NCI-H1105 (cell line): Measurements from ENCODE around the gene MTHFSD.

Experiments
- DNase-seq: peaks from one replicate; lab custom pipeline; 2025; lab: John Stamatoyannopoulos, UW

Gene MTHFSD

DNA sequence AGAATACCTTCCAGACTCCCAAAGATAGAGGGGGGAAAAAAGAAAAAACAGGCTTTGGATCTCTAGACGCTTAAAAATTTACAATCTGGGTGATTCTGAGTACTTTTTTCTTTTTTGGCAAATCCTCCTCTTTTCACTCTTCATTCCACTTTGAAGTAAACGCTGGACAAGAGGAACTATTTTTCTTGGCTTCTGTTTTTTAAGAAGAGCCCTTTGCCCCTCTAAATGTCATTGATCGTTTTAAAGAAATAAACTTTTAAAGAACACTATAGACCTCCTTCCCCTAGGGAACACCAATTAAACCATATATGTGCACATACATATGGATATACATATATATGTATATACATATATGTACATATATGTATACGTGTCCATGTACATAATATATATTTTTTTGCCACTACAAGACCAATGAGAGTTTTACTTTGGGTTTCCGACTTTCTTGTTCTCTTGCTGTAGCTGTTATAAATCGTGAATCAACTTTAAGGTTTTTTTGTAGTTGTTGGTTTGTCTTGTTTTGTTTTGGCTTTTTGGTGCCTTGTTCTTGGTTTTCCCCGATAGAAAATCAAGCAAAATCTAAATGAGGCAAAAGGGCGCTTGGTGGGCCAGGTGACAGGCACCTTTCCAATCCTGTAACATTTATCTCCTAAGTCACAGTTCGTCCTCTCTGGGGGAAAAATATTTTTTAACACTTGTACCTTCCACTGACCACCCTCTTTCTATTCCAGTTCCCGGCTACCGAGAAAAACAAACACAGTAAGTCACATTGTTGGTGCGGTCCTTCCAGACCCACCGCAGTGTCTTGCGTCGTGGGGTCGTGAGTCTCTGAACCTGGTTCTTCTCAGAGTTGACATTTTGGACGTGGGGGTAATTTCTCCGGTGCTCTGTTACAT, 40.3 kb downstream of the MTHFSD start:
- DNase-seq: no peak

DNA sequence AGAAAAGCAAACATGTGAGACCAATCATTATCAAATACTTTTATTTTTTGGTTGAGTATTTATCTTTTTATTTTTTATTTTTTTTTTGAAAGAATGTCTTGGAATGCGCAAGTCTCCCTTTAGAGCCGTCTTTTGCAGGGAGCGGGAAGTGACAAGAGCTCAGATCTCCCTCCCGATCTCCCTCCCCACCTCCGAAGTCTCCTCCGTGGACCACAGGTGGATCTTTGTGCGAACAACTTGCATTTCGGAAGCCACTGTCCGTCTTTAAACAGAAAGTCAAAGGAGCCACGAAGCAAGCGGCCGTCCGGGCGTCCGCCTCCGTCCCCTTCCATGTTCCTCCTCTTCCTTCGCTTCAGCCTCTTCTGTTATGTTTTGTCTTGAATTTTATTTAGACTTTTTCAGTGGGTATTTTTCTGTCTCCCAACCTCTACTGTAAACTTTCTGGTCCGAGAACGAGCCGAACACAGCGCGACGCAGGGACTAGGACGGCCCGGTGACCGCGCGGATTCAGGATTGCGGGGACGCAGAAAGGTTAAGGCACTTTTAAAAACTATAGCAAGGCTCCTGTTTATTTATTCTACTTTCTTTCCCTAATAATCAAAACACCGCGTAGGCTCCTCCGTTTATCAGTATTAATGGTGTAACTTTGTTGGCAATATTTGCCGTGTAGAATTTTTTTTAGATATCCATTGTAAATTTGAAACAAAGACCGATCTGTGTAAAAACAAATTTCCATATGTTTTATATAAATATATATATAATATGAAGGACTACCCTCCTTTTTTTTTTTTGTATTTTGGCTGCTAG, 41.4 kb downstream of the MTHFSD start:
- DNase-seq: no peak

DNA sequence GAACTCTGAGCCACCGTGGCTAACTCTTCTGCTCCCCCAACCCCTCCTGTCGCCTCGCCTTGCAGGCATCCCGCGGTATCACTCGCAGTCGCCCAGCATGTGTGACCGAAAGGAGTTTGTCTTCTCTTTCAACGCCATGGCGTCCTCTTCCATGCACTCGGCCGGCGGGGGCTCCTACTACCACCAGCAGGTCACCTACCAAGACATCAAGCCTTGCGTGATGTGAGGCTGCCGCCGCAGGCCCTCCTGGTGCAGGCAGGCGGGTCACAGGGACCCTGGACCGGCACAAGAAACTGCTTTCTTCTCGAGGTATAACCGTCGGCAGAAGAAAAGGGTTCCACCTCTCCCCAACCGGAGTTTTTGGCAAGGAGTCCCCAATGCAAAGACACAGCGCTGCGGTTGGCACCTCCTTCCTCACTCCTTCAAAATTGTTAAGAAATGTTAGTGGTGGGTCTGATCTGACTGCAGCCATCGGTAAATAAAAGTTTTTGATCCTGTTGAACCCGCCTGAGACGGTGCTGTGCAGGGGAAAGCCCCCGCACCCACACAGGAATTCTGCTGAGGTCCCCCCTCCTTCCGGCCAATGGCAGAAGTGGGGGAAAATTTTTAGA, 42.1 kb downstream of the MTHFSD start:
- DNase-seq: no peak

DNA sequence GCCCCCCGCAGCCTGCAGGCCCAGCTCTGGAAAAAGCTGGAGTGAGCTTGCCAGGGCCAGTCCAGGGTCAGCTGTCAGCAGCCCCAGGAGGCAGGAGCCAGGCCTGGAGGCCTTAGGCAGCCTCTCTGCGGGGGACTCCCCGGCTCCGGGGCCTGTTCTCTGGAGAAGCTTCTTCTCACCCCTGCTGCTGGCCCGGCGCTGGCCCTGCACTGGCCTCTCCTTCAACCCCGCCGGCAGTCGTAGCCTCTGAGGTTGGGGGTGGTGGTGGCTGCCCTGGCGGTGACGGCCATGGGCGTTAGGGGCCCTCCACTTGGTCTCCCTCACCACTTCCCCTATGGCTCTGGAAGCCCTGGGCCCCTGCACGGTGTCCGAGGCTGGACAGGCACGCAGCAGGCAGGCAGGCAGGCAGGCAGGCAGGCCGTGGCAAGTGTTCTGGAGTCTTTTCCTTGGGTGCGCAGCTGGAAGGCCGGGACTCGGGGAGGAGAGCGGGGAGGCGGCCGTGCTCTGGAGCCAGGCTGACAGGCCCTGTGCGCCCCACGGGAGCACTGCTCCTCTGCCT, 42.7 kb downstream of the MTHFSD start:
- DNase-seq: no peak

DNA sequence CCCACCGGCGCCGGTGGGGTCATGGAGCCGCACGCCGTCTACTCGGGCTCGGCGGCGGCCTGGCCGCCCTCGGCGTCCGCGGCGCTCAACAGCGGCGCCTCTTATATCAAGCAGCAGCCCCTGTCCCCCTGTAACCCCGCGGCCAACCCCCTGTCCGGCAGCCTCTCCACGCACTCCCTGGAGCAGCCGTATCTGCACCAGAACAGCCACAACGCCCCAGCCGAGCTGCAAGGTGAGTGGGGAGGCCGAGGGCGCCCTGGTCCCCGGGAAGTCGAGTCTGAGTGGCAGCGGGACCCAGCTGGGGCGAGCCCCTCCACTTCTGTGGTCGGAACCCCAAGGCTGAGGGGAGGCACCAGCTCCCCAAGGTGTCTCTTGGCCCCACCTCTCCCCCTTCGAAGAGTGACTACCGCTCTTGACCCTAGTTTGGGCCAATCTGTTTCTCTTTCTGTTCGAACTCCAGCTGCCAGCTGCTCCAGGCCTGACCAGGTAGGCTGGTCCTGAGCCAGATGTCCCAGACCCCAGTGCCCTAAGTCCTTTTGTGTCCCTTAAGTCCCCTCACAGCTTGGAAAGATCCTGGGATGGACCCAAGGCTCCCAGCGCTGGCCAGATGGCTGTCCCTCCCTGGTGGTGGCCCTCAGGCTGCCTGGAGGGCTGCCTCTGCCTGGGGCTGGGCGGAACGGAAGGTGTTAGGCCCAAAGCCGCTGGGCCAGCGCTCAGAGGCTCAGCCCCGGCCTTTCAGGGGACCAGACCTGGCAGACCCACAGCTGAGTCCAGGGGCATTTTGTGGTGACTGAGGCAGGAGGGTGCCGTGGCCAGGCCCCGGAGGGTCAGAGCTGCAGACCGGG, 43.5 kb downstream of the MTHFSD start:
- no peak for DNase-seq

DNA sequence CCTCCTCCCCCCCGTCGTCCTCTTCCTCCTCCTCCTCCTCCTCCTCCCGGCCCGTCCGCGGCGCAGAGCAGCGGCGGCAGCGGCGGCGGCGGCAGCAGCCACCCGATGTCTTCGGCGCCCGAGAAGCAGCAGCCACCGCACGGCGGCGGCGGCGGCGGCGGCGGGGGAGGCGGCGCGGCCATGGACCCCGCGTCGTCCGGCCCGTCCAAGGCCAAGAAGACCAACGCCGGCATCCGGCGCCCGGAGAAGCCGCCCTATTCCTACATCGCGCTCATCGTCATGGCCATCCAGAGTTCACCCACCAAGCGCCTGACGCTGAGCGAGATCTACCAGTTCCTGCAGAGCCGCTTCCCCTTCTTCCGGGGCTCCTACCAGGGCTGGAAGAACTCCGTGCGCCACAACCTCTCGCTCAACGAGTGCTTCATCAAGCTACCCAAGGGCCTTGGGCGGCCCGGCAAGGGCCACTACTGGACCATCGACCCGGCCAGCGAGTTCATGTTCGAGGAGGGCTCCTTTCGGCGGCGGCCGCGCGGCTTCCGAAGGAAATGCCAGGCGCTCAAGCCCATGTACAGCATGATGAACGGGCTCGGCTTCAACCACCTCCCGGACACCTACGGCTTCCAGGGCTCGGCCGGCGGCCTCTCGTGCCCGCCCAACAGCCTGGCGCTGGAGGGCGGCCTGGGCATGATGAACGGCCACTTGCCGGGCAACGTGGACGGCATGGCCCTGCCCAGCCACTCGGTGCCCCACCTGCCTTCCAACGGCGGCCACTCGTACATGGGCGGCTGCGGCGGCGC, 44.4 kb downstream of the MTHFSD start, which contains the start of gene FOXF1:
Gene FOXF1 (plus strand): TSS at position 63 of the 797 bp plus-strand sequence. CDS start 43 bp downstream, at position 106.
- DNase-seq: no peak

DNA sequence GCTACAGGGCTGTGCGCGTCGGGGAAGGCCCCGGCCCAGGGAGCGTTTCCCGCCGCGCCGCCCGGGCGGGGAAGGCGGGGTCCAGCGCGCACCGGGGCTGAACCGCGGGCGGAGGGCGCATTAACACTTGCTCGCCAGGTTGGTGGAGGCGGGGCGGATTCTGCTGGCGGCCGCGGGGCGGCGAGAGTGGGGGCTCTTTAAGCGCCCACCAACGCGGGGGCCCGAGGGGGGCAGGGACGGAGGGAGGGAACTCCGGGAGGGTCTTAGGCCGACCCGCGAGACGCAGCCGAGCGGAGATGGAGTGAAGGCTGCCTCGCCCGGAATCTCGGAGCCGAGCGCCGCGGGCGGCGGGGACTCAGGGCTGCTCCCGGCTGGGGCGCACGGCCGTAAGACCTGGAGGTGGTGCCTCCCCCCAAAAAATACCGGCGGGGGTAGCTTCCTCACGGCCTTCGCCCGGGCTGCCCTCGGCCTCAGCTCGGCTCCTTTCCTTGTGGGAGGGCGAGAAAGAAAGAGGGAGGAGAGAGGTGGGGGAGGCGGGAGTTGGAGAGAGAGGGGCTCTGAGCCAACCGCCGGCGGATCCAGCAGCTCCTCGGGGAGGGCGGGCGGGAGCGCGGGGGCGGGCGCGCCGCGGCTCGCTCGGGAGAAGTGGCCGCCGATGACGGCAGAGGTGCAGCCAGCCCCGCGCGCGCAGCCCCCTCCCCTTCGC, 45.1 kb downstream of the MTHFSD start:
- peak; percentile 19 for DNase-seq

DNA sequence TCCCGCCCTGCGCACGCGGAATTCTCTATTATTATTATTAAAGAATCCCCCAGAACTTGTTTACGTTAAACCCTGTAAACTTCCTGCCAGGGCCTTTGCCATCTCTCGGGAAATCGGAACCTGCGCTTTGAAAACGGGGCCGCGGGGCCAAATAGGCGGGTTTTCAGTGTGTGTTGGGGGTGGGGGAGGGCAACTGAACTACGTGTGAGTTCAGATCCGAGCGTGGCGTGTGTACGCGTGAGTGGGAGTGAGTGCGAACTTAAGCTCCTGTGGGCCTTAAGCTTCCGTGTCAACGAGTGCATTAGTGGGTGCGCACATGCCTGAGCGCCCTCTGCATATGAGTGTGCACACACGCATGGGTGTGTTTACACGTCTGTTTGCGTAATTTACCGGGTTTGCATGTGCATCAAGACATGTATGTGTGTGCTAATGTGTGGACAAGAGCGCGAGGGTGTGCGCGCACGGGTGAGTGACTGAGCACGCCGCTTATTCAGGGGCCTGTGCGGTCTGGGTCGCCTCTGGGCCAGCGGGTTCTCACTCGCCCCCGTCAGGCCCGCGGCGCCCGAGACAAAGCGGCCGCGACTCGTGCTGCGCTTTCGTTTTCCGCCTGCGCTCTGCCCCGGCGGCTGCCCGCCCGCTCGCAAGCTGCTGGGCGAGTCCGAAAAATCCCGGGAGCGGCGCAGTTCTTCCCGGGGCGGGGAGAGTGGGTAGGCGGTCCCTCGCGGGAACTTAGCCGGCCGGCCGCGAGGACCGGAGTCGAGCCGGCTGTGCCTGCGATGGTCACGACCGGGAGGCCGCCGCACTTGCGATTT, 45.9 kb downstream of the MTHFSD start:
- no peak for DNase-seq

DNA sequence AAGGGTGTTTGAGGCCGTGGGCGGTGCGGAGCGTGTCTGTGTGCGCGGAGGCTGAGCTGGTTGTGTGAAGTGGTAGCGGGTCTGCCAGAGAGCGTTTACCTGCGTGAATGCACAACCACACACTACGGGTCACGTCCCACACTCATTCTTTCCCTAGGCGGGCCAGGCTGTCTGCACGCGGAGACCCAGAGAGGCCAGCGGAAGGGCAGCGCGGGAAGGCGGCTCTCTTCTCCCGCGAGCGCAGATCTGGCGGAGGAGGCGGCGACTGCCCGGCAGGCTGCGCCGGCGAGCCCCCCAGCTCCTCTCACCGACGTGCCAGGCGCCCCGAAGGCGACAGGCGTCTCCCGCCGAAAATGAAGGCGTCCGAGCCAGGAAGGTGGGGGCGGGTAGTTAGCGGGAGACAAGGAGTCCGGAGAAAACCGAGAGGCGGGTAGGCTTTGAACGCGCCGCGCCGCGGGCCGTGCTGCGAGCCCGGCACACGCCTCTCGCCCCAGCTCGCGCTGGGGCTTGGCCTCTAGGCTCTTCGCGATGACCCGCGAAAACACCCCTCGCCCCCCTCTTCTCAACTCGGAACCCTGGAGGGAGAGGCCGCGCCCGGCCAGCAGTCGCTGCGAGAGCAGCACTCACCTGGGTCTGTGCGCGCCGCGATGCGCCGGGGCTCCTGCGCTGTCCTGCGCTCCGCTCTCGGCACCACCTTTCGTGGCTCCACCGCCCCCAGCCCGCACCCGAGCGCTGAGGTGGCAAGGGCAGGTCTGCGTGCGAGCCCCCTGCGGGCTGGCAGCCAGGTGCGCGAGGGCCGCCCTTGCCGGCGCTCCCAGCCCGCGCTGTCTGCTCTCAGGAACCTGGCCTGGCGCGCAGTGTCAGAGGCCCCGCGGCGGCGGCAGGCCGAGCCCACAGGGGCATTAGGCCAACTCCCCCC, 46.7 kb downstream of the MTHFSD start:
- peak; percentile 19 for DNase-seq

DNA sequence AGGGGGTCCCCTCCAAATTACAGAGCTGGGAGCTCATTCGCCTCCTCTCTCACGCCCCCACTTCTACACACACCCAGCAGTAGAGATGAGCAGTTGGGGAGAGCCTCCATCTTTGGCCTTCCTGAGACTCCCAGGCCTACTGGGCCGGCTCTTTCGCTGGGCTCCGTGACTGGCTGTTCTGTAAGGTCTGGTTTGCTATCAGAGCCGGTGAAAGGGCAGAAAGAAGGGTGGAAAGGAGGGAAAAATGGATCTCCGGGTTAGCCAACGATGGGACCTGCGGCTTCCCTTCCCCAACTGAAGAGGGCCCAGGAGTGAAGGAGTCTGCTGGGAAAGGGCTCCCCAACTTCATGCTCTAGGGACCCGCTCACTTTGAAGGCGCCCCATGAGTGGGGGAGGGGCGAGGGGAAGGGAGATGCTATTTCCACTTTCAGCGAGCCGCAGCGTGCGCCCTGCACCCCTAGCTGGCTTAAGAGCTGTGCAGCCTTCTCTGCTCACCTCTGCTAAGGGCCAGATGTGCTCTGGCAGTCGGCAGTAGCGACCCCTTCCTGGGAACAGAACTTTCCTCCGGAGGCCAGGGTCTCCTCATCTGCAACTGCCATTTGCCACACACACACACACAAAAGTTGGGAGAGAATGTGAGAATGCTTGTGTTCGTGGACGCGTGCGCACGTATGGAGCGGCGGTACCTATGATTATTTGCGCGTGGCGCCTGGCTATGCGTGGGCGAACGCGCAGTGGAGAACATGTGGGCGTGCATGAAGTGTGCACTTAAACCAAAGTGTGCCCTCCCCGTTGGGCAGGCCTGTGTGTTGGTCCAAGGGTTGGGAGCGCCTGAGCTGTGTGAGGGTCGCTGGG, 47.6 kb downstream of the MTHFSD start:
- no peak for DNase-seq

DNA sequence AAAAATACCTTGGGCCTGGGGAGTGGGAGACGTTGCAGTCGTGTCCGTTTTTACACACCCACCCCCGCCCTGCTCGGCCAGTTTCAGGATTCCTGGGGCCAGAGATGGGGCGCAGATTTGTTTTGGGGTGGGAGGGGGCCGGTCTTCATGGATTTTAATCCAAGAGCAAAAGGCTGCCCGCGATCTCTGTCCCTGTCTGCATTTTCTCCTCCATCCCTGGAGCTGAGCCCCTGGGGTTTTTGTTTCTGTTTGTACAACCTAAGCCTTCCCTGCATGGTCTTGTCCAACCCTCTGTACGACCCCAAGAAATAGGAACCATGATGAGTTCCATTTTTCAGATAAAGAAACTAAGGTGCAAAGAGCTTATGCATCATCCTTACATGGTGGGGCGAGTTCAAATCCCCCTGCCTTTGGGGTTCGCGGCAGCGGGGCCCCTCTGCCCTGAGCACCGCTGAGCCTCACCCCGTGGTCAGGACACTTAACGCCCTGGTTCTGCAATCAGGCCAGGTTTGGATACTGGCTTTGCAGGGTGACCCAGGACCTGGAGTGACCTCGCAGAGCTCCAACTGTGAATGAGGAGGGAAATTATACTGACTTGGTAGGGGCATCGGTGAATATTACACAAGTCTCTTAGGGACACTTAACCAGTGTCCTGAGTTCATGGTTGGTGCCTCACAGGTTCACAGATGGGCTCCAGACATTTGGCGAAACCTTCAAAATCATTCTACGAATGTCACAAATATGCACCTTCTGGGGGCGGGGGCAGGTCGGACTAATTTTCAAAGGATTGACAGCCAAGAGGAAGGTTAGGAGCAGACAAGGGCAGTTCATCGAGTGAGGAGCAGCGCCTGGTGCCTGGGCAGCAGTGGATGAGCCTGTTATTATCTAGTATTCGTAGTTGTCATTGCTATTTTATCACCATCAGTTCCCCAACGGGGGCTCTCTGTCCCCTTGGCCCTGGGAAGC, 48.9 kb downstream of the MTHFSD start:
- DNase-seq: no peak

DNA sequence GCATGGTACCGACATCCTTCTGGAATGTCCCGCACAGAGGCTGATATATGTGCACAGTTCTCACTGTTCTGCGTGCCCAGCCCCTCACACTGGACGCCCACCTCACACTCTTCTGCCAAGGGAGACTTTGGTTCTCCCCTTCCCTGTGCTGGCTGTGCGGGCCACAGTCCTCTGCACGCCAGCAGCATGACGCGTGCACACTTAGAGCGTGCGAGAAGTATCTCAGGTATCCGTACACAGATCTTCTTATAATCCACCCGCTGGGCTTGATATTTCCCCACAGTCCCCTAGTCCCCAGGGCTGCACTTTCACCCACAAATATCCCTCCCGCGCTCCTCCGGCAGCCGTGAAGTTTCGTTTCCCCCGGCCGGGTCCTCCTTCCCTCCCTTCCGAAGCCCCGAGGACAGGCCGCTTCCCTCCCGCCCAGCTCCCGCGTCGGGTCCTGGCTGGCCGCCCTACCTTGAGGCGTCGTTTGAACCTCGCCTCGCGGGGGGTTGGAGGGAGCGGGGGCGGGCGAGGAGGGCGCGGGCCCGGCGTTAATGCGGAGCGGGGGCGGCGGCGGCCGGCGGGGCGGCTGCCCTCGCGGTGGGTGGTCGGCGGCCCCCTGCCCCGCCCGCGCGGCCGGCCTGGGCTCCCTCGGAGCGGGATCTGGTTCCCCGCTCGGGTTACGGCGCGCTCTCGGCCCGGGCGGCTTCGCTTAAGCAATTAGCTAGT, 49.7 kb downstream of the MTHFSD start:
- DNase-seq: no peak

DNA sequence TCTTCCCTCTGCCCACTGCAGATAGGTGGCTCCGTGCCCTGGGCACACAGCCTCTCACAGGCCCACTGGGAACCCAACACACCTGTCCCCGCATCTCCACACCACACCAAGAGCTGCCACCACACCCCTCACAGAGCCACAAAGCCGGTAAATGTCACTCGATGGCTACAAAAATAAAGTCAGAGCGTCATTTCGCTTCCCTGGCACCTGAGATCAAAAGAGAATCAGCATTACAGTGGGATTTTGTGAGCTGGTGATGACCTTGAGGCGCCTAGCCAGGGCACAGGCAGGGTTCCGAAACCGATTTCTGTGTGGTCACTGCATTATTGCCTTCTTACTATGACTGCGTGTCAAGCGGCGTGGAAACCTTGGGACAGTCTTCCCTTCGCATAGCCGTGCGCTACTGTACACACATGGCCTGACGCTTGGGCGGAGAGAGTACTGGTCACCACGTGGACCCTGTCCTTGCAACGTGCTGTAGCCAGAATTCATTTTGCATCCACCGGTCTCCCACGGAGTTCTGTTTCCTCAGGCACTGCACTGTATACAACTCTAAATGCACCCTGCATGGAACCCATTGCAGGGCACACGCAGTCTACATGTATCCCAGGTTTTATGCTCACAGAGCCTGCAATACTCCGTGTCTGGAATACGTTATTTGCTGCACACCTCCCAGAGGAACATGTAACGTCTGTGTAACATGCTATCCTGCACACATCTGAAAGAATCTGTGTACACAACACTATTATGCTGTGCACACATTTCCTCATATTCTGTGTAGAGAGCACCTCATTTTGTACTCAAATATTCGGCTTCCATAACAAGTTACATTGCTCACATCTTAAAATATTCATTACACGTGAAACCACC, 50.5 kb downstream of the MTHFSD start:
- DNase-seq: no peak

DNA sequence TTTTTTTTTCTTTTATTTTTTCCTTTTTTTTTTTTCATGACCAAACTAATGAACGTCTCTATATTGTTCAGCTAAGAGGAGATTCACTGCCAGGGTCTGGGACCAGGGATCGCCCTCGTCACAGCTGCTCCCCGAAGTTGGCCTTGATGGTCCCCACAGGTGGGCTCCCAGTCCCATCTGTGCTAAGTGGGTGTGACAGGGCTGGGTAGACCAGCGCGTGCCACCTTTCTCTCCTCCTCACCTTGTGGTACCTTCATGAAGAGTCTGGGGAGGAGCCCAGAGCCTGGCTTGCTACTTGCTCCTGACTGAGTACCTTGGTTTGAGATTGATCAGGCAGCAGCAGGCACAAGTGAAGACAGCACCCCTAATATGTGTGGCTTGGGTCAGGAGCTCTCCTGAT, 51.2 kb downstream of the MTHFSD start:
- DNase-seq: no peak
